ENCODE results near the gene SOX13. TPM values are rescaled to one million over a fixed set of nuclear protein-coding genes. Genes with fewer than 3 reads are reported as not detected.

SOX13 gene
- total RNA-seq, 1 donor from 2014 or later: 9.1 TPM

DNA sequence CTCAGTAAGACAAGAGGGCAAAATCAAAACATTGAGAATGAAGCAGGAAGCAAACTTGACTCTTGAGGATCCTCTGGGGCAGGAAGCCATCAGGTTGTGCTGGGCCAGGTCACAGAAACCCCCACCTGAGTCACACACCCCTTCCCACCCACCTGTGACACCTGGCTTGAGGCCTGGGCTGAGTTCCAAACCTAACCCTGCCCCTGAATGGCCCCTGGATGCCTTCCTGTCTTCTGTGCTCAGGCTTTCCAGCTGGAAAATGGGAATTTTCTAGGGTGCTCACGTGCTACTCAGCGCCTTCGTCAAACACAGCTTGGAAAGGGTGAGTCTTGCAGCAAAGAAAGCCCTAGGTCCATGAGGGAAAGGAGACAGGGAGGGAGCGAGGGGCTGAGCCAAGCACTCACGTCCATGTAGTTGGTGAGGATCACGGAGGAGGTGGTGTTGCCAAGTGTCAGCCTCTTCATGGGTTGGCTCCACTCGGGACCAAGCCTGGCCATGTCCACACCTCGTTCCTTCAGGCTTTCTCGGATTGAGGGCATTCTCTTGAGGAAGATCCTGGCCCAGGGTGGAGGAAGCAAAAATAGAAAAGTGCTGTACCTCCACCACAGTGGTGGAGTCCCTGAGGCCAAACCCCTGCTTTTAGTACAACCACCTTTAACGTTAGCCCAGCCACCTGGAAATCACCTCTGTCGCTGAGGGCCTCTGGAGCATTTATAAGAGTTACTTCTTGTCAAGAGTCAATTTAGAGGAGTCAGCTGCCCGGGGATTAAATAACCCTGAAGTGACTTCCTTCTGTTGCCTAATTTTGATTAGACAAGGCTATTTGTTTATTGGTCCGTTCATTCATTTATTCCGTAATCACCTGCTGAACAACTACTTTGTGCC is 88.9 kb downstream of the SOX13 start:
- H3K4me3 Mint-ChIP-seq (ENCODE audit: unreplicated experiment): no peak overlapping the region
- H3K27me3 Mint-ChIP-seq (ENCODE audit: low read depth): peaks cover 22% of the 10 kb centered on the region
- no peaks in the 10 kb centered on the region for H3K36me3 Mint-ChIP-seq (ENCODE audit: low read depth)
- TF ChIP-seq, protein P1, sequence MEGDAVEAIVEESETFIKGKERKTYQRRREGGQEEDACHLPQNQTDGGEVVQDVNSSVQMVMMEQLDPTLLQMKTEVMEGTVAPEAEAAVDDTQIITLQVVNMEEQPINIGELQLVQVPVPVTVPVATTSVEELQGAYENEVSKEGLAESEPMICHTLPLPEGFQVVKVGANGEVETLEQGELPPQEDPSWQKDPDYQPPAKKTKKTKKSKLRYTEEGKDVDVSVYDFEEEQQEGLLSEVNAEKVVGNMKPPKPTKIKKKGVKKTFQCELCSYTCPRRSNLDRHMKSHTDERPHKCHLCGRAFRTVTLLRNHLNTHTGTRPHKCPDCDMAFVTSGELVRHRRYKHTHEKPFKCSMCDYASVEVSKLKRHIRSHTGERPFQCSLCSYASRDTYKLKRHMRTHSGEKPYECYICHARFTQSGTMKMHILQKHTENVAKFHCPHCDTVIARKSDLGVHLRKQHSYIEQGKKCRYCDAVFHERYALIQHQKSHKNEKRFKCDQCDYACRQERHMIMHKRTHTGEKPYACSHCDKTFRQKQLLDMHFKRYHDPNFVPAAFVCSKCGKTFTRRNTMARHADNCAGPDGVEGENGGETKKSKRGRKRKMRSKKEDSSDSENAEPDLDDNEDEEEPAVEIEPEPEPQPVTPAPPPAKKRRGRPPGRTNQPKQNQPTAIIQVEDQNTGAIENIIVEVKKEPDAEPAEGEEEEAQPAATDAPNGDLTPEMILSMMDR (IDR thresholded peaks at IDR 0.05): no peak
- H3K9me3 Mint-ChIP-seq (ENCODE audit: low read depth): no peaks in the 10 kb centered on the region
- DNase-seq (ENCODE audit: low spot score): no peak
- no peaks in the 10 kb centered on the region for H3K4me1 Mint-ChIP-seq (ENCODE audit: low read depth)
- no peak overlapping the region for H3K27ac Mint-ChIP-seq (ENCODE audit: unreplicated experiment)

DNA sequence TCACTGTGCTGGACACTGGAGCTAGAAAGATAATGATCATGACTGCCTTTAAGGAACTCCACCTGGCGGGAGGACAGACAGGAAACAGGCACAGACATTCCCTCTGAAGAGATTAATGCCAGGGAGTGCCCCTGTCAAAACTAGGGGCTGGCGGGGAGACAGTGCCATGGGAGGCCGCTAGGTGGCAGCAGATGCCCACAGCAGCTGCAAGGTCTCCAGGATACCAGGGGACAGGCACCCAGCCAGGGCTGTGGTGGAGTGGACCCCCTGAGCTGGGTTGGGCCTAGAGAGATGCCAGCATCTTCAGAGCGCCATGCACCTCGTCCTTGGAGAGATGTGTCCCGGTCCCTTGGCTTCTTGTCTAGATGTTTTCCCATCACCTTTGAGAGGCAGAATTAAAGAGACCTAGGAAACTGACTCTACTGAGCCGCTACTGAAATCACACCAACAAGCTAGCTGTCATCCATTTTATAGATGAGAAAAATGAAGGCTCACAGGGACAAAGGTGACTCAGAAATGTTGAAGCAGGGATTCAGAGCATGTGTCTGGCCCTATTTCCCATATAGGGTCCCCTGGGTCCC is 89.7 kb downstream of the SOX13 start:
- peaks cover 21% of the 10 kb centered on the region for H3K27me3 Mint-ChIP-seq (ENCODE audit: low read depth)
- no peak overlapping the region for H3K4me3 Mint-ChIP-seq (ENCODE audit: unreplicated experiment)
- no peak for DNase-seq (ENCODE audit: low spot score)
- H3K4me1 Mint-ChIP-seq (ENCODE audit: low read depth): no peaks in the 10 kb centered on the region
- no peaks in the 10 kb centered on the region for H3K9me3 Mint-ChIP-seq (ENCODE audit: low read depth)
- TF ChIP-seq, protein P1 (IDR thresholded peaks at IDR 0.05): peak; percentile 99
- H3K36me3 Mint-ChIP-seq (ENCODE audit: low read depth): no peaks in the 10 kb centered on the region
- H3K27ac Mint-ChIP-seq (ENCODE audit: unreplicated experiment): no peak overlapping the region

DNA sequence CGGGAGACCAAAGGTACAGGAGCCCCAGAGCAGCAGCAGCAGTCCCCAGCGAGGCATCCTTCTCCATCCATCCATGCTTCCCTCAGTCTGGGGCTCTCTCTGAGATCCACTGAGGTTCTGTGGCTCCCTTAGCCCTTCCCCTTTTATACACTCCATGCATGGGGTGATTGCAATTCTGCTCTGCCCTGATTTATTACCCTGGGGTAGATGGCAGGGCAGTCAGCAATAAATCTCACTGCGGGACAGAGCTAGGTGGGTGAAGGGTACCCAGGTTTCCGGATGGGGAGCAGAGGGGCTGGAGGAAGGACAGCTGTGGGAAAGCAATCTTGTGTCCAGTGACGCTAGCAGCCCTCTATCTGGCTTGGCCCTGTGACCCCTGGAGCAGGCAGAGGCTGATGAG is 93.3 kb downstream of the SOX13 start, which contains the start of gene REN:
Gene REN, minus strand, starts transcription at position 119 of the 400 bp plus-strand sequence. Its CDS starts 44 bp downstream, at position 75.
- Mint-ChIP-seq H3K9me3 (ENCODE audit: low read depth) (peaks cover 17% of the 10 kb centered on the region), H3K27ac (ENCODE audit: unreplicated experiment) (no peak within 1 kb of the TSS), H3K36me3 (ENCODE audit: low read depth) (peaks cover 2% of the 10 kb centered on the region), H3K4me1 (ENCODE audit: low read depth) (no peaks in the 10 kb centered on the region), H3K4me3 (ENCODE audit: unreplicated experiment) (no peak within 1 kb of the TSS), H3K27me3 (ENCODE audit: low read depth) (peaks cover 9% of the 10 kb centered on the region)
- TF ChIP-seq, protein P1 (IDR thresholded peaks at IDR 0.05): no peak
- no peak for DNase-seq (ENCODE audit: low spot score)

DNA sequence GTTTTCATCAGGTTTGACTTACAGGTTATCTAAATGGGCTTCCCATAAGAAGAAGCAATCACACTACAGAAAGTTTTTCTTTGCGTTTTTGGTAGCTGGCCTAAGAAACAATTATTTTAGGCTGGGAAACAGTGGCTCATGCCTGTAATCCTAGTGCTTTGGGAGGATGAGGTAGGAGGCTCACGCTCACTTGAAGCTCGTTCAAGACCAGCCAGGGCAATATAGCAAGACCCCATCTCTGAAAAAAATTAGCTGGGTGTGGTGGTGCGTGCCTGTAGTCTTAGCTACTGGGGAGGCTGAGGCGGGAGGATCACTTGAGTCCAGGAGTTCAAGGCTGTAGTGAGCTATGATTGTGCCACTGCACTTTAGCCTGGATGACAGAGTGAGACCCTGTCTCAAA is 94.8 kb downstream of the SOX13 start:
- peaks cover 7% of the 10 kb centered on the region for H3K27me3 Mint-ChIP-seq (ENCODE audit: low read depth)
- TF ChIP-seq, protein P1 (IDR thresholded peaks at IDR 0.05): no peak
- peaks cover 2% of the 10 kb centered on the region for H3K36me3 Mint-ChIP-seq (ENCODE audit: low read depth)
- no peak overlapping the region for H3K27ac Mint-ChIP-seq (ENCODE audit: unreplicated experiment)
- no peak for DNase-seq (ENCODE audit: low spot score)
- no peaks in the 10 kb centered on the region for H3K4me1 Mint-ChIP-seq (ENCODE audit: low read depth)
- no peak overlapping the region for H3K4me3 Mint-ChIP-seq (ENCODE audit: unreplicated experiment)
- peaks cover 17% of the 10 kb centered on the region for H3K9me3 Mint-ChIP-seq (ENCODE audit: low read depth)

DNA sequence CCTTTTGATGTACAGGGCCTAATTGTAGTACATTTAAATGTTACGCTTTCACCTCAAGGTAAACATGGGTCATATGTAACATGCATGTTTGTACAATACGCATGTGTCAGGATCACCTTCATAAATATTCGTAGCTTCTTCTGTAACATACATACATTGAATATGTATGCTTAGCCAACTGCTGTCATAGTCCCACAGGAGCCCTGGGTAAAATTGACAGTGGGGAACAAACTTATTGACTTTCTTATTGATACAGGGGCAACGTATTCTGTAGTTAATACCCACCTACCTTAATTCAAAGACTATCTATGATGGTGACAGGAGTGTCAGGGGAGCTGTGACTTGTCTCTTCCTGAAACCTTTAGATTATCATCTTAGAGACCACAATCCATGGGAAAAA is 96.9 kb downstream of the SOX13 start:
- H3K36me3 Mint-ChIP-seq (ENCODE audit: low read depth): peaks cover 2% of the 10 kb centered on the region
- TF ChIP-seq, protein P1 (IDR thresholded peaks at IDR 0.05): no peak
- no peak overlapping the region for H3K27ac Mint-ChIP-seq (ENCODE audit: unreplicated experiment)
- peaks cover 11% of the 10 kb centered on the region for H3K27me3 Mint-ChIP-seq (ENCODE audit: low read depth)
- DNase-seq (ENCODE audit: low spot score): no peak
- H3K9me3 Mint-ChIP-seq (ENCODE audit: low read depth): peaks cover 17% of the 10 kb centered on the region
- H3K4me1 Mint-ChIP-seq (ENCODE audit: low read depth): no peaks in the 10 kb centered on the region
- H3K4me3 Mint-ChIP-seq (ENCODE audit: unreplicated experiment): no peak overlapping the region
